H1 (cell line): ENCODE data around the gene ZMYM3. TPM values are rescaled to one million over a fixed set of nuclear protein-coding genes. Genes with fewer than 3 reads are reported as not detected.

Experiments used
- CTCF ChIA-PET: fragments of 300-600 bp; sonication (Branson Sonifier 250); formaldehyde crosslinking; loops from one replicate; lab custom pipeline; 2021; ENCODE audit not compliant: partially characterized antibody; lab: Charles Lee
- POLR2A ChIA-PET: fragments of 300-600 bp; sonication (Branson Sonifier 250); formaldehyde crosslinking; loops from one replicate; lab custom pipeline; 2021; ENCODE audit warnings: inconsistent platforms; ENCODE audit not compliant: partially characterized antibody; lab: Charles Lee
- DNase-seq, 2 experiments: peaks; one replicate each; pipeline versions ENCODE4 v3.0.0 to v3.0.0-alpha.2; 2010 to 2022; ENCODE audit warnings: low spot score in 2 of 2, low read depth in 1 of 2, mixed read lengths in 1 of 2
- FAIRE-seq: peaks from 2 replicates; lab custom pipeline; 2011; peaks lifted over from hg19 to GRCh38; lab: Jason Lieb, UNC
- H2AFZ ChIP-seq: 2 replicates; pipeline ENCODE4 v1.8.1; 2012; ENCODE audit warnings: low read length, inconsistent platforms
- H2AK5ac ChIP-seq: 2 replicates; pipeline ENCODE4 v1.6.1; 2013; ENCODE audit warnings: low read depth, low read length
- H2BK120ac ChIP-seq: replicated peaks from 2 replicates; pipeline ENCODE3; 2013; ENCODE audit warnings: low read depth, low read length, inconsistent platforms
- H2BK12ac ChIP-seq: 2 replicates; pipeline ENCODE4 v1.6.1; 2013; ENCODE audit warnings: low read depth, low read length
- H2BK15ac ChIP-seq: 2 replicates; pipeline ENCODE4 v1.6.1; 2013; ENCODE audit warnings: low read length
- H2BK20ac ChIP-seq: 2 replicates; pipeline ENCODE4 v1.6.1; 2013; ENCODE audit warnings: low read length
- H2BK5ac ChIP-seq: 2 replicates; pipeline ENCODE4 v1.6.1; 2013; ENCODE audit warnings: low read depth, low read length
- H3K14ac ChIP-seq: 2 replicates; pipeline ENCODE4 v1.6.1; 2013; ENCODE audit warnings: inconsistent platforms; ENCODE audit not compliant: insufficient read length
- H3K18ac ChIP-seq: 2 replicates; pipeline ENCODE4 v1.6.1; 2013; ENCODE audit warnings: low read length; ENCODE audit errors: extremely low read depth
- H3K23ac ChIP-seq: 2 replicates; pipeline ENCODE4 v1.6.1; 2013; ENCODE audit warnings: inconsistent platforms; ENCODE audit not compliant: insufficient read length
- H3K23me2 ChIP-seq: 2 replicates; pipeline ENCODE4 v1.6.1; 2013; ENCODE audit warnings: low read depth, low read length
- H3K27ac ChIP-seq: 2 replicates; pipeline ENCODE4 v1.6.1; 2011; ENCODE audit warnings: low read depth, low read length, inconsistent platforms
- H3K27me3 ChIP-seq, 4 experiments: replicated peaks in 1 of 4; 1 replicate in 1 of 4; 2 replicates in 3 of 4; pipeline versions ENCODE4 v1.6.1 to v1.8.1; 2011 to 2013; ENCODE audit warnings: low read length in 3 of 4, mild to moderate bottlenecking in 3 of 4, inconsistent platforms in 2 of 4, mixed read lengths in 2 of 4, moderate library complexity in 1 of 4; ENCODE audit not compliant: control insufficient read depth in 3 of 4, insufficient read depth in 3 of 4; ENCODE audit errors: extremely low read depth in 1 of 4
- H3K36me3 ChIP-seq, 4 experiments: 2 replicates each; pipeline versions ENCODE4 v1.6.1 to v1.8.1; 2011 to 2013; ENCODE audit warnings: mild to moderate bottlenecking in 4 of 4, low read length in 3 of 4, moderate library complexity in 2 of 4, control low read depth in 1 of 4, inconsistent platforms in 1 of 4; ENCODE audit not compliant: insufficient read depth in 4 of 4, control insufficient read depth in 2 of 4
- H3K4ac ChIP-seq: replicated peaks from 2 replicates; pipeline ENCODE3; 2013; ENCODE audit warnings: low read length, low read depth, mixed read lengths, inconsistent platforms; ENCODE audit not compliant: insufficient read length
- H3K4me1 ChIP-seq, 4 experiments: replicated peaks in 1 of 4; 1 replicate in 1 of 4; 2 replicates in 3 of 4; pipeline versions ENCODE4 v1.6.1 to v1.8.1; 2011 to 2013; ENCODE audit warnings: low read length in 3 of 4, inconsistent platforms in 2 of 4, mixed read lengths in 1 of 4; ENCODE audit not compliant: insufficient read depth in 4 of 4, control insufficient read depth in 3 of 4
- H3K4me2 ChIP-seq, 2 experiments: 2 replicates each; pipeline versions ENCODE4 v1.6.1 to v1.8.1; 2011 to 2013; ENCODE audit warnings: low read depth in 2 of 2, low read length in 2 of 2, control low read depth in 1 of 2, inconsistent platforms in 1 of 2, mild to moderate bottlenecking in 1 of 2; ENCODE audit not compliant: insufficient read depth in 1 of 2
- H3K4me3 ChIP-seq, 4 experiments: fragments of 200-600, 300-600 bp in 1 of 4; sonication (generic), shearing (Covaris generic), sonication (Bioruptor Twin) in 1 of 4; 2 replicates each; pipeline versions ENCODE4 v1.5.1 to v1.8.1; 2011 to 2016; ENCODE audit warnings: low read length in 4 of 4, low read depth in 3 of 4, control low read depth in 2 of 4, inconsistent platforms in 2 of 4, mild to moderate bottlenecking in 2 of 4, mixed read lengths in 1 of 4, moderate library complexity in 1 of 4; ENCODE audit not compliant: insufficient read depth in 2 of 4; ENCODE audit errors: extremely low read depth in 1 of 4
- H3K56ac ChIP-seq: replicated peaks from 2 replicates; pipeline ENCODE3; 2013; ENCODE audit warnings: low read depth, mild to moderate bottlenecking, mixed read lengths, low read length, inconsistent platforms; ENCODE audit not compliant: insufficient read length
- H3K79me1 ChIP-seq: 2 replicates; pipeline ENCODE4 v1.6.1; 2013; ENCODE audit warnings: low read depth, low read length, control low read depth
- H3K79me2 ChIP-seq, 2 experiments: 2 replicates each; pipeline versions ENCODE4 v1.6.1 to v1.8.1; 2012 to 2013; ENCODE audit warnings: low read length in 2 of 2, mild to moderate bottlenecking in 2 of 2, inconsistent platforms in 1 of 2; ENCODE audit not compliant: insufficient read depth in 2 of 2, control insufficient read depth in 1 of 2
- H3K9ac ChIP-seq, 4 experiments: replicated peaks in 1 of 4; 1 replicate in 1 of 4; 2 replicates in 3 of 4; pipeline versions ENCODE4 v1.6.1 to v1.8.1; 2011 to 2013; ENCODE audit warnings: low read depth in 3 of 4, low read length in 3 of 4, control low read depth in 2 of 4, mild to moderate bottlenecking in 2 of 4, moderate library complexity in 2 of 4, inconsistent platforms in 1 of 4; ENCODE audit errors: extremely low read depth in 1 of 4
- H3K9me3 ChIP-seq, 2 experiments: 2 replicates each; pipeline versions ENCODE4 v1.6.1 to v1.8.1; 2012 to 2013; ENCODE audit warnings: mild to moderate bottlenecking in 2 of 2, moderate library complexity in 2 of 2, control low read depth in 1 of 2, inconsistent platforms in 1 of 2, low read depth in 1 of 2, low read length in 1 of 2, mixed read lengths in 1 of 2; ENCODE audit not compliant: insufficient read depth in 2 of 2
- H4K20me1 ChIP-seq, 2 experiments: replicated peaks in 1 of 2; 2 replicates each; pipeline versions ENCODE3 to v1.8.1; 2011 to 2013; ENCODE audit warnings: inconsistent platforms in 2 of 2, low read length in 2 of 2, mild to moderate bottlenecking in 1 of 2; ENCODE audit not compliant: insufficient read depth in 2 of 2, control insufficient read depth in 1 of 2
- H4K5ac ChIP-seq: 2 replicates; pipeline ENCODE4 v1.6.1; 2013; ENCODE audit warnings: low read length, low read depth, mixed read lengths, inconsistent platforms; ENCODE audit not compliant: insufficient read length
- H4K8ac ChIP-seq: 2 replicates; pipeline ENCODE4 v1.8.0; 2013; ENCODE audit warnings: mild to moderate bottlenecking, moderate library complexity, low read length, inconsistent platforms; ENCODE audit not compliant: insufficient read depth; ENCODE audit errors: extremely low read depth
- H4K91ac ChIP-seq: replicated peaks from 2 replicates; pipeline ENCODE3; 2013; ENCODE audit warnings: low read length, mixed read lengths, inconsistent platforms; ENCODE audit not compliant: insufficient read length
- ASH2L ChIP-seq: fragments of 200-600, 300-600 bp; sonication (generic); IDR thresholded peaks from one replicate; pipeline ENCODE4 v1.7.1; 2017; ENCODE audit warnings: low read length
- BACH1 ChIP-seq: IDR thresholded peaks from 2 replicates; pipeline ENCODE4 v1.6.1; 2012; ENCODE audit warnings: low read length, improper control_type of control experiment
- CBX5 ChIP-seq: fragments of 300-800, 300-1000 bp; sonication (generic); IDR thresholded peaks from 2 replicates; pipeline ENCODE4 v1.7.1; 2016; ENCODE audit warnings: antibody characterized with exemption, low read length, low read depth
- CEBPB ChIP-seq: IDR thresholded peaks from 2 replicates; pipeline ENCODE4 v1.6.1; 2012; ENCODE audit warnings: low read depth, low read length
- EZH2 ChIP-seq: fragments of 200-600 bp; sonication (generic); IDR thresholded peaks from 2 replicates; pipeline ENCODE4 v1.7.1; 2012; ENCODE audit warnings: low read depth, mild to moderate bottlenecking, moderate library complexity, low read length, inconsistent platforms; ENCODE audit not compliant: severe bottlenecking
- NANOG ChIP-seq: IDR thresholded peaks from 2 replicates; pipeline ENCODE4 v1.6.1; 2011; ENCODE audit warnings: low read length, low read depth, mild to moderate bottlenecking, inconsistent platforms; ENCODE audit not compliant: insufficient read depth, poor library complexity, severe bottlenecking
- SAP30 ChIP-seq: fragments of 300-600 bp; sonication (generic); IDR thresholded peaks from 2 replicates; pipeline ENCODE4 v1.7.1; 2012; ENCODE audit warnings: low read length, moderate library complexity, mild to moderate bottlenecking, inconsistent platforms; ENCODE audit not compliant: insufficient read depth, insufficient replicate concordance
- SIN3A ChIP-seq, 2 experiments: IDR thresholded peaks in 1 of 2; conservative IDR thresholded peaks in 1 of 2; 2 replicates each; pipeline ENCODE4 v1.6.1; 2011 to 2012; ENCODE audit warnings: low read length in 2 of 2, improper control_type of control experiment in 1 of 2, low read depth in 1 of 2, mild to moderate bottlenecking in 1 of 2
- WGBS, 2 experiments: shearing (Covaris generic) in 1 of 2; methylation state at CpG; one replicate each; pipeline versions ENCODE4 v1.1.6 to v1.1.7; 2013 to 2015; ENCODE audit warnings: low lambda C conversion rate in 2 of 2, mixed read lengths in 2 of 2, inconsistent platforms in 1 of 2, low coverage in 1 of 2, missing lambda C conversion rate in 1 of 2; ENCODE audit not compliant: insufficient replicate concordance in 2 of 2, insufficient coverage in 1 of 2, insufficient read length in 1 of 2; ENCODE audit errors: extremely low coverage in 1 of 2, missing lambda C conversion rate in 1 of 2; 5-methylcytosine and 5-hydroxymethylcytosine counted together
- polyA plus RNA-seq, 7 experiments: library from polyadenylated mRNA; depleted of rRNA in 3 of 7; stranded (reverse) in 5 of 7; unstranded in 2 of 7; fragments of >200 nt in 5 of 7; fragments of 200-250 nt in 2 of 7; gene quantifications; 1 replicate in 5 of 7; 2 replicates in 1 of 7; 4 replicates in 1 of 7; pipeline versions ENCODE4 v1.2.1 to v1.2.3, GENCODE V29; 2011 to 2013; ENCODE audit warnings: missing spikeins in 2 of 7, mixed read lengths in 2 of 7
- total RNA-seq: library from RNA; stranded (reverse); fragmentation: NEBNext Ultra II Directional; extraction: Animal tissue kit (Norgen Biotek cat#: 25700); gene quantifications from 2 replicates; pipeline ENCODE4 v1.2.1, GENCODE V29; 2021
- TF ChIP-seq, protein P1 (sequence below): IDR thresholded peaks from 2 replicates; pipeline ENCODE4 v1.6.1; 2011; ENCODE audit warnings: low read depth, mild to moderate bottlenecking, low read length; ENCODE audit not compliant: insufficient read depth

ZMYM3 gene
- total and polyA plus RNA-seq, 2 of the 8 experiments (the other 6 are each of a cell fraction or from before 2014, with no cell fraction given) = 56.7 to 82.0 TPM

- Histone ChIP-seq H3K27me3 (no peaks in the 10 kb centered on the region), H3K23me2 (no peaks in the 10 kb centered on the region), H4K5ac (no peak overlapping the region), H3K79me1 (no peaks in the 10 kb centered on the region), H4K8ac (no peak overlapping the region)
- TF ChIP-seq EZH2 = no peak
- no peak for TF ChIP-seq SIN3A (conservative IDR thresholded peaks at IDR 0.05 in 1 of 2, IDR thresholded peaks at IDR 0.05 in 1 of 2; ENCODE audit: low read depth in 1 of 2, low read length in 2 of 2)
- TF ChIP-seq, protein P1, sequence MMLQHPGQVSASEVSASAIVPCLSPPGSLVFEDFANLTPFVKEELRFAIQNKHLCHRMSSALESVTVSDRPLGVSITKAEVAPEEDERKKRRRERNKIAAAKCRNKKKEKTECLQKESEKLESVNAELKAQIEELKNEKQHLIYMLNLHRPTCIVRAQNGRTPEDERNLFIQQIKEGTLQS = no peak
- TF ChIP-seq CEBPB = no peak
- TF ChIP-seq BACH1 = no peak
- no peak for TF ChIP-seq SAP30
- no peak for TF ChIP-seq CBX5
- no peak for TF ChIP-seq ASH2L
- no peak for TF ChIP-seq NANOG
- TF ChIP-seq, all 59 proteins: peak for 0
- CTCF ChIA-PET = interaction anchor here (0.9 to 1.1 kb wide), 2 partner anchors 12 to 57 kb away, joined by 3 read pairs; no protein-coding TSS in a partner anchor
- POLR2A ChIA-PET = interaction anchor here (0.6 to 2.0 kb wide), 11 partner anchors 10 to 93 kb away, joined by 3 to 7 read pairs (median 3); partner anchors contain the start of gene ITGB1BP2
- Histone ChIP-seq H3K4ac (no peak overlapping the region), H2BK5ac (no peak overlapping the region), H2BK15ac (no peak overlapping the region), H4K20me1 (peaks cover 0 to 6% of the 10 kb centered on the region in 2 experiments), H4K91ac (no peak overlapping the region), H2BK20ac (no peak overlapping the region), H2AFZ (no peak overlapping the region), H2AK5ac (no peak overlapping the region), H3K23ac (no peak overlapping the region), H3K9me3 (no peaks in the 10 kb centered on the region), H3K4me2 (no peak overlapping the region), H3K18ac (no peak overlapping the region), H3K27ac (no peak overlapping the region), H2BK12ac (no peak overlapping the region), H3K79me2 (no peaks in the 10 kb centered on the region), H3K4me3 (no peak overlapping the region), H3K14ac (no peak overlapping the region), H3K36me3 (peaks cover 15 to 51% (median 37%) of the 10 kb centered on the region in 4 experiments), H3K56ac (no peak overlapping the region), H3K4me1 (no peaks in the 10 kb centered on the region), H3K9ac (no peak overlapping the region), H2BK120ac (no peak overlapping the region)
- no CpG with 5 or more reads among the region's 3 CpGs for WGBS, 2 experiments
- FAIRE-seq (no peak), DNase-seq (no peak)
Observed at GRCh38 chrX:71239781-71240180, 14.2 kb downstream of the ZMYM3 start.
